Duodenal mucosa (tissue), 2 donors: Measurements from ENCODE around the gene SEMA6B.

Experiments
- H3K27ac ChIP-seq: one replicate; pipeline ENCODE4 v1.7.0; 2013; ENCODE audit warnings: low read depth, low read length
- H3K27me3 ChIP-seq, 2 donors: one replicate each; pipeline ENCODE4 v1.7.0; 2013; ENCODE audit warnings: low read length in 2 of 2, control low read depth in 1 of 2; ENCODE audit not compliant: insufficient read depth in 2 of 2, control insufficient read depth in 1 of 2
- H3K36me3 ChIP-seq, 2 donors: one replicate each; pipeline ENCODE4 v1.7.0; 2013; ENCODE audit warnings: low read length in 2 of 2, control low read depth in 1 of 2; ENCODE audit not compliant: insufficient read depth in 2 of 2, control insufficient read depth in 1 of 2
- H3K4me1 ChIP-seq, 2 donors: one replicate each; pipeline ENCODE4 v1.7.0; 2013; ENCODE audit warnings: low read length in 2 of 2, control low read depth in 1 of 2; ENCODE audit not compliant: insufficient read depth in 2 of 2, control insufficient read depth in 1 of 2
- H3K4me3 ChIP-seq, 2 donors: one replicate each; pipeline ENCODE4 v1.7.0; 2013; ENCODE audit warnings: low read length in 2 of 2, low read depth in 1 of 2
- H3K9ac ChIP-seq, 2 donors: one replicate each; pipeline ENCODE4 v1.7.0; 2013; ENCODE audit warnings: low read length in 2 of 2, low read depth in 1 of 2
- H3K9me3 ChIP-seq, 2 donors: one replicate each; pipeline ENCODE4 v1.7.0; 2013; ENCODE audit warnings: low read length in 2 of 2, control low read depth in 1 of 2; ENCODE audit not compliant: control insufficient read depth in 1 of 2

SEMA6B gene

GRCh38 chr19:4508698-4509097, 50.8 kb downstream of the SEMA6B start:
- peaks cover 4 to 10% of the 10 kb centered on the region in 2 donors for H3K36me3 ChIP-seq
- H3K4me3 ChIP-seq = no peak overlapping the region
- no peak overlapping the region for H3K9ac ChIP-seq
- H3K9me3 ChIP-seq = no peaks in the 10 kb centered on the region
- H3K4me1 ChIP-seq = no peaks in the 10 kb centered on the region
- H3K27ac ChIP-seq = no peak overlapping the region
- no peaks in the 10 kb centered on the region for H3K27me3 ChIP-seq

- H3K27ac ChIP-seq = no peak overlapping the region
- H3K36me3 ChIP-seq = peaks cover 4 to 11% of the 10 kb centered on the region in 2 donors
- no peaks in the 10 kb centered on the region for H3K4me1 ChIP-seq
- no peak overlapping the region for H3K4me3 ChIP-seq
- no peaks in the 10 kb centered on the region for H3K27me3 ChIP-seq
- H3K9ac ChIP-seq = no peak overlapping the region
- no peaks in the 10 kb centered on the region for H3K9me3 ChIP-seq
Measured at GRCh38 chr19:4507804-4508203, 51.7 kb downstream of the SEMA6B start.

GRCh38 chr19:4507150-4507452, 52.4 kb downstream of the SEMA6B start:
- Histone ChIP-seq H3K27ac (no peak overlapping the region), H3K4me1 (no peaks in the 10 kb centered on the region), H3K4me3 (no peak overlapping the region), H3K27me3 (no peaks in the 10 kb centered on the region), H3K9ac (no peak overlapping the region), H3K9me3 (no peaks in the 10 kb centered on the region), H3K36me3 (peaks cover 4 to 18% of the 10 kb centered on the region in 2 donors)

GRCh38 chr19:4506449-4507149, 52.9 kb downstream of the SEMA6B start:
- Histone ChIP-seq H3K4me3 (no peak overlapping the region), H3K36me3 (peaks cover 4 to 20% of the 10 kb centered on the region in 2 donors), H3K4me1 (no peaks in the 10 kb centered on the region), H3K9ac (no peak overlapping the region), H3K27me3 (no peaks in the 10 kb centered on the region), H3K27ac (no peak overlapping the region), H3K9me3 (no peaks in the 10 kb centered on the region)

- no peaks in the 10 kb centered on the region for H3K27me3 ChIP-seq
- H3K9ac ChIP-seq = no peak overlapping the region
- H3K9me3 ChIP-seq = no peaks in the 10 kb centered on the region
- H3K36me3 ChIP-seq = peaks cover 4 to 28% of the 10 kb centered on the region in 2 donors
- H3K4me3 ChIP-seq = no peak overlapping the region
- no peaks in the 10 kb centered on the region for H3K4me1 ChIP-seq
- no peak overlapping the region for H3K27ac ChIP-seq
Measured at GRCh38 chr19:4505570-4506448, 53.7 kb downstream of the SEMA6B start.

- H3K9ac ChIP-seq = no peak overlapping the region
- H3K9me3 ChIP-seq = no peaks in the 10 kb centered on the region
- no peaks in the 10 kb centered on the region for H3K27me3 ChIP-seq
- H3K4me3 ChIP-seq = no peak overlapping the region
- H3K27ac ChIP-seq = no peak overlapping the region
- H3K4me1 ChIP-seq = no peaks in the 10 kb centered on the region
- peaks cover 4 to 31% of the 10 kb centered on the region in 2 donors for H3K36me3 ChIP-seq
Measured at GRCh38 chr19:4504891-4505569, 54.5 kb downstream of the SEMA6B start.

GRCh38 chr19:4504297-4504701, 55.2 kb downstream of the SEMA6B start:
- Histone ChIP-seq H3K27ac (no peak overlapping the region), H3K9me3 (no peaks in the 10 kb centered on the region), H3K9ac (no peak overlapping the region), H3K4me3 (no peak overlapping the region), H3K36me3 (peaks cover 4 to 31% of the 10 kb centered on the region in 2 donors), H3K4me1 (no peaks in the 10 kb centered on the region), H3K27me3 (no peaks in the 10 kb centered on the region)

GRCh38 chr19:4503825-4504170, 55.7 kb downstream of the SEMA6B start:
- peaks cover 4 to 32% of the 10 kb centered on the region in 2 donors for H3K36me3 ChIP-seq
- H3K9ac ChIP-seq = no peak overlapping the region
- no peaks in the 10 kb centered on the region for H3K4me1 ChIP-seq
- H3K27ac ChIP-seq = no peak overlapping the region
- no peaks in the 10 kb centered on the region for H3K9me3 ChIP-seq
- H3K27me3 ChIP-seq = no peaks in the 10 kb centered on the region
- H3K4me3 ChIP-seq = no peak overlapping the region

- H3K36me3 ChIP-seq = peaks cover 9 to 37% of the 10 kb centered on the region in 2 donors
- no peaks in the 10 kb centered on the region for H3K4me1 ChIP-seq
- no peaks in the 10 kb centered on the region for H3K27me3 ChIP-seq
- H3K4me3 ChIP-seq = no peak overlapping the region
- H3K27ac ChIP-seq = no peak overlapping the region
- H3K9me3 ChIP-seq = no peaks in the 10 kb centered on the region
- no peak overlapping the region for H3K9ac ChIP-seq
Measured at GRCh38 chr19:4503132-4503824, 56.2 kb downstream of the SEMA6B start.
